Measurements from ENCODE around the gene COL4A3. TPM values are rescaled to one million over a fixed set of nuclear protein-coding genes. Genes with fewer than 3 reads are reported as not detected.

The COL4A3 gene
- total RNA-seq, 1 experiment from 2014 or later = 0.15 TPM

GRCh38 chr2:227214622-227215041, 50.2 kb downstream of the COL4A3 start:
- H2AK5ac ChIP-seq (ENCODE audit: insufficient read length, low read length) = no peak overlapping the region

More at GRCh38 chr2:227214622-227215041, 50.2 kb downstream of the COL4A3 start:
- Histone ChIP-seq H2BK20ac (ENCODE audit: low read depth, low read length, poor library complexity, severe bottlenecking) (no peak overlapping the region), H3K27ac (ENCODE audit: insufficient read length, low read depth, low read length) (no peak overlapping the region), H3K18ac (ENCODE audit: insufficient read length, low read depth, low read length) (no peak overlapping the region), H2BK5ac (ENCODE audit: insufficient read length, low read length) (no peak overlapping the region), H3K4ac (ENCODE audit: low read depth, low read length) (no peak overlapping the region), H2AFZ (ENCODE audit: low read length) (no peak overlapping the region), H3K23me2 (ENCODE audit: insufficient read length, low read depth, low read length, poor library complexity, severe bottlenecking) (no peaks in the 10 kb centered on the region), H4K20me1 (ENCODE audit: control insufficient read depth, insufficient read depth, insufficient read length) (no peaks in the 10 kb centered on the region), H4K91ac (ENCODE audit: insufficient read length, low read depth, low read length) (no peak overlapping the region), H3K79me2 (ENCODE audit: insufficient read depth, low read length) (no peaks in the 10 kb centered on the region), H3K23ac (ENCODE audit: insufficient read length, low read depth, low read length) (no peak overlapping the region), H2BK120ac (ENCODE audit: low read depth, low read length, poor library complexity, severe bottlenecking) (no peak overlapping the region), H4K8ac (replicated peaks; ENCODE audit: insufficient read length, low read depth, low read length) (no peak overlapping the region), H3K4me1 (ENCODE audit: insufficient read depth, low read length) (no peaks in the 10 kb centered on the region), H3T11ph (ENCODE audit: low read length) (no peak overlapping the region), H3K9ac (ENCODE audit: extremely low read depth, insufficient read length, low read length) (no peak overlapping the region), H3K79me1 (ENCODE audit: insufficient read depth, low read depth, low read length, poor library complexity, severe bottlenecking) (no peaks in the 10 kb centered on the region), H3K56ac (ENCODE audit: insufficient read length, low read depth, low read length) (no peak overlapping the region), H2BK12ac (ENCODE audit: insufficient read length, low read depth, low read length) (no peak overlapping the region), H4K5ac (ENCODE audit: insufficient read length, low read depth, low read length) (no peak overlapping the region), H3K4me2 (ENCODE audit: insufficient read depth, insufficient read length, low read length) (no peak overlapping the region), H3K14ac (ENCODE audit: insufficient read depth, low read length) (no peak overlapping the region), H3K27me3 (ENCODE audit: insufficient read depth, low read length) (no peaks in the 10 kb centered on the region), H2BK15ac (ENCODE audit: low read depth, low read length) (no peak overlapping the region), H3K9me3 (ENCODE audit: control insufficient read depth, low read depth, low read length) (no peaks in the 10 kb centered on the region)
- Mint-ChIP-seq H3K27me3 (ENCODE audit: low read depth) (peaks cover 25% of the 10 kb centered on the region), H3K9me3 (no peaks in the 10 kb centered on the region), H3K4me1 (peaks cover under 1 to 2% of the 10 kb centered on the region in 2 experiments; a peak in 3 of 4 replicates), H3K27ac (no peak overlapping the region), H3K36me3 (ENCODE audit: insufficient read depth in 1 of 3, low read depth in 3 of 3) (no peaks in the 10 kb centered on the region), H3K4me3 (no peak overlapping the region)
- TF ChIP-seq CTCF (conservative IDR thresholded peaks at IDR 0.05) = no peak
- DNase-seq = no peak
- WGBS (ENCODE audit: extremely low coverage, insufficient read length, low lambda C conversion rate) = no CpG with 5 or more reads among the region's 3 CpGs
